ENCODE data around the gene NPHS1.

DNA sequence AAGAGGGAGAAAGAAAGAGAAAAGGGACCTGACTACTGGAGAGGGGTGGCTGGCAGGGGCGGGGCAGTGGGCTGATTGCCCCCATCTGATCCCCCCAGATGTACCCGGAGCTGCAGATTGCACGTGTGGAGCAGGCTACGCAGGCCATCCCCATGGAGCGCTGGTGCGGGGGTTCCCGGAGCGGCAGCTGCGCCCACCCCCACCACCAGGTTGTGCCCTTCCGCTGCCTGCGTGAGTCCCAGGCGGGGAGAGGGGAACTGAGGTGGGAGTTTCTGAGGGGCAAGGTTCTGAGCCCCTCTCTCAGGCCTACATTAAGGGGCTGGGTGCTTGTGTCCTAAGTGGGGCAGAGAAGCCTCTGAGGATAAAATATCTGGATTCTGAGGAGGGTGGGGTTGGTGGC lies 18.5 kb upstream of the NPHS1 start:
- TF ChIP-seq, protein P1, sequence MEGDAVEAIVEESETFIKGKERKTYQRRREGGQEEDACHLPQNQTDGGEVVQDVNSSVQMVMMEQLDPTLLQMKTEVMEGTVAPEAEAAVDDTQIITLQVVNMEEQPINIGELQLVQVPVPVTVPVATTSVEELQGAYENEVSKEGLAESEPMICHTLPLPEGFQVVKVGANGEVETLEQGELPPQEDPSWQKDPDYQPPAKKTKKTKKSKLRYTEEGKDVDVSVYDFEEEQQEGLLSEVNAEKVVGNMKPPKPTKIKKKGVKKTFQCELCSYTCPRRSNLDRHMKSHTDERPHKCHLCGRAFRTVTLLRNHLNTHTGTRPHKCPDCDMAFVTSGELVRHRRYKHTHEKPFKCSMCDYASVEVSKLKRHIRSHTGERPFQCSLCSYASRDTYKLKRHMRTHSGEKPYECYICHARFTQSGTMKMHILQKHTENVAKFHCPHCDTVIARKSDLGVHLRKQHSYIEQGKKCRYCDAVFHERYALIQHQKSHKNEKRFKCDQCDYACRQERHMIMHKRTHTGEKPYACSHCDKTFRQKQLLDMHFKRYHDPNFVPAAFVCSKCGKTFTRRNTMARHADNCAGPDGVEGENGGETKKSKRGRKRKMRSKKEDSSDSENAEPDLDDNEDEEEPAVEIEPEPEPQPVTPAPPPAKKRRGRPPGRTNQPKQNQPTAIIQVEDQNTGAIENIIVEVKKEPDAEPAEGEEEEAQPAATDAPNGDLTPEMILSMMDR (tag by site-specific recombination; IDR thresholded peaks at IDR 0.05), result no peak; the same call in 1 of the 2 replicates
- TF ChIP-seq REPIN1 (tag by site-specific recombination; IDR thresholded peaks at IDR 0.05; ENCODE audit: low read depth) (no peak), ZBTB1 (tag by site-specific recombination; IDR thresholded peaks at IDR 0.05) (no peak), ZBTB21 (tag by site-specific recombination; IDR thresholded peaks at IDR 0.05) (no peak), TCF7L2 (IDR thresholded peaks at IDR 0.05; ENCODE audit: borderline replicate concordance, low read depth, low read length) (no peak), ZNF791 (tag by site-specific recombination; IDR thresholded peaks at IDR 0.05) (no peak), ZNF23 (tag by site-specific recombination; IDR thresholded peaks at IDR 0.05; ENCODE audit: borderline replicate concordance) (no peak), ZNF302 (tag by site-specific recombination; IDR thresholded peaks at IDR 0.05; ENCODE audit: low read depth) (no peak)
- TF ChIP-seq, protein P2, sequence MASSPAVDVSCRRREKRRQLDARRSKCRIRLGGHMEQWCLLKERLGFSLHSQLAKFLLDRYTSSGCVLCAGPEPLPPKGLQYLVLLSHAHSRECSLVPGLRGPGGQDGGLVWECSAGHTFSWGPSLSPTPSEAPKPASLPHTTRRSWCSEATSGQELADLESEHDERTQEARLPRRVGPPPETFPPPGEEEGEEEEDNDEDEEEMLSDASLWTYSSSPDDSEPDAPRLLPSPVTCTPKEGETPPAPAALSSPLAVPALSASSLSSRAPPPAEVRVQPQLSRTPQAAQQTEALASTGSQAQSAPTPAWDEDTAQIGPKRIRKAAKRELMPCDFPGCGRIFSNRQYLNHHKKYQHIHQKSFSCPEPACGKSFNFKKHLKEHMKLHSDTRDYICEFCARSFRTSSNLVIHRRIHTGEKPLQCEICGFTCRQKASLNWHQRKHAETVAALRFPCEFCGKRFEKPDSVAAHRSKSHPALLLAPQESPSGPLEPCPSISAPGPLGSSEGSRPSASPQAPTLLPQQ (tag by site-specific recombination; IDR thresholded peaks at IDR 0.05), result no peak
- TF ChIP-seq, protein P3, sequence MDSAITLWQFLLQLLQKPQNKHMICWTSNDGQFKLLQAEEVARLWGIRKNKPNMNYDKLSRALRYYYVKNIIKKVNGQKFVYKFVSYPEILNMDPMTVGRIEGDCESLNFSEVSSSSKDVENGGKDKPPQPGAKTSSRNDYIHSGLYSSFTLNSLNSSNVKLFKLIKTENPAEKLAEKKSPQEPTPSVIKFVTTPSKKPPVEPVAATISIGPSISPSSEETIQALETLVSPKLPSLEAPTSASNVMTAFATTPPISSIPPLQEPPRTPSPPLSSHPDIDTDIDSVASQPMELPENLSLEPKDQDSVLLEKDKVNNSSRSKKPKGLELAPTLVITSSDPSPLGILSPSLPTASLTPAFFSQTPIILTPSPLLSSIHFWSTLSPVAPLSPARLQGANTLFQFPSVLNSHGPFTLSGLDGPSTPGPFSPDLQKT (IDR thresholded peaks at IDR 0.05; ENCODE audit: borderline replicate concordance, low read depth, low read length), result no peak
- TF ChIP-seq, protein P4, sequence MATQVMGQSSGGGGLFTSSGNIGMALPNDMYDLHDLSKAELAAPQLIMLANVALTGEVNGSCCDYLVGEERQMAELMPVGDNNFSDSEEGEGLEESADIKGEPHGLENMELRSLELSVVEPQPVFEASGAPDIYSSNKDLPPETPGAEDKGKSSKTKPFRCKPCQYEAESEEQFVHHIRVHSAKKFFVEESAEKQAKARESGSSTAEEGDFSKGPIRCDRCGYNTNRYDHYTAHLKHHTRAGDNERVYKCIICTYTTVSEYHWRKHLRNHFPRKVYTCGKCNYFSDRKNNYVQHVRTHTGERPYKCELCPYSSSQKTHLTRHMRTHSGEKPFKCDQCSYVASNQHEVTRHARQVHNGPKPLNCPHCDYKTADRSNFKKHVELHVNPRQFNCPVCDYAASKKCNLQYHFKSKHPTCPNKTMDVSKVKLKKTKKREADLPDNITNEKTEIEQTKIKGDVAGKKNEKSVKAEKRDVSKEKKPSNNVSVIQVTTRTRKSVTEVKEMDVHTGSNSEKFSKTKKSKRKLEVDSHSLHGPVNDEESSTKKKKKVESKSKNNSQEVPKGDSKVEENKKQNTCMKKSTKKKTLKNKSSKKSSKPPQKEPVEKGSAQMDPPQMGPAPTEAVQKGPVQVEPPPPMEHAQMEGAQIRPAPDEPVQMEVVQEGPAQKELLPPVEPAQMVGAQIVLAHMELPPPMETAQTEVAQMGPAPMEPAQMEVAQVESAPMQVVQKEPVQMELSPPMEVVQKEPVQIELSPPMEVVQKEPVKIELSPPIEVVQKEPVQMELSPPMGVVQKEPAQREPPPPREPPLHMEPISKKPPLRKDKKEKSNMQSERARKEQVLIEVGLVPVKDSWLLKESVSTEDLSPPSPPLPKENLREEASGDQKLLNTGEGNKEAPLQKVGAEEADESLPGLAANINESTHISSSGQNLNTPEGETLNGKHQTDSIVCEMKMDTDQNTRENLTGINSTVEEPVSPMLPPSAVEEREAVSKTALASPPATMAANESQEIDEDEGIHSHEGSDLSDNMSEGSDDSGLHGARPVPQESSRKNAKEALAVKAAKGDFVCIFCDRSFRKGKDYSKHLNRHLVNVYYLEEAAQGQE (tag by site-specific recombination; IDR thresholded peaks at IDR 0.05), result no peak
- TF ChIP-seq, protein P5, sequence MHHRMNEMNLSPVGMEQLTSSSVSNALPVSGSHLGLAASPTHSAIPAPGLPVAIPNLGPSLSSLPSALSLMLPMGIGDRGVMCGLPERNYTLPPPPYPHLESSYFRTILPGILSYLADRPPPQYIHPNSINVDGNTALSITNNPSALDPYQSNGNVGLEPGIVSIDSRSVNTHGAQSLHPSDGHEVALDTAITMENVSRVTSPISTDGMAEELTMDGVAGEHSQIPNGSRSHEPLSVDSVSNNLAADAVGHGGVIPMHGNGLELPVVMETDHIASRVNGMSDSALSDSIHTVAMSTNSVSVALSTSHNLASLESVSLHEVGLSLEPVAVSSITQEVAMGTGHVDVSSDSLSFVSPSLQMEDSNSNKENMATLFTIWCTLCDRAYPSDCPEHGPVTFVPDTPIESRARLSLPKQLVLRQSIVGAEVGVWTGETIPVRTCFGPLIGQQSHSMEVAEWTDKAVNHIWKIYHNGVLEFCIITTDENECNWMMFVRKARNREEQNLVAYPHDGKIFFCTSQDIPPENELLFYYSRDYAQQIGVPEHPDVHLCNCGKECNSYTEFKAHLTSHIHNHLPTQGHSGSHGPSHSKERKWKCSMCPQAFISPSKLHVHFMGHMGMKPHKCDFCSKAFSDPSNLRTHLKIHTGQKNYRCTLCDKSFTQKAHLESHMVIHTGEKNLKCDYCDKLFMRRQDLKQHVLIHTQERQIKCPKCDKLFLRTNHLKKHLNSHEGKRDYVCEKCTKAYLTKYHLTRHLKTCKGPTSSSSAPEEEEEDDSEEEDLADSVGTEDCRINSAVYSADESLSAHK (tag by site-specific recombination; IDR thresholded peaks at IDR 0.05), result no peak
- TF ChIP-seq, protein P6, sequence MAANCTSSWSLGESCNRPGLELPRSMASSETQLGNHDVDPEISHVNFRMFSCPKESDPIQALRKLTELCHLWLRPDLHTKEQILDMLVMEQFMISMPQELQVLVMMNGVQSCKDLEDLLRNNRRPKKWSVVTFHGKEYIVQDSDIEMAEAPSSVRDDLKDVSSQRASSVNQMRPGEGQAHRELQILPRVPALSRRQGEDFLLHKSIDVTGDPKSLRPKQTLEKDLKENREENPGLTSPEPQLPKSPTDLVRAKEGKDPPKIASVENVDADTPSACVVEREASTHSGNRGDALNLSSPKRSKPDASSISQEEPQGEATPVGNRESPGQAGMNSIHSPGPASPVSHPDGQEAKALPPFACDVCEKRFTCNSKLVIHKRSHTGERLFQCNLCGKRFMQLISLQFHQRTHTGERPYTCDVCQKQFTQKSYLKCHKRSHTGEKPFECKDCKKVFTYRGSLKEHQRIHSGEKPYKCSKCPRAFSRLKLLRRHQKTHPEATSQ (tag by site-specific recombination; IDR thresholded peaks at IDR 0.05), result no peak

All from HEK293 (cell line).